ENCODE results near the gene RGS8.

GRCh38 chr1:182664296-182664695, 20.1 kb downstream of the RGS8 start:
- TF ChIP-seq CTCF (IDR thresholded peaks at IDR 0.05) = no peak
- TF ChIP-seq POLR2A (IDR thresholded peaks at IDR 0.05) = no peak

All from heart left ventricle (tissue), 13 donors.